IPS DF 4.7 (cell line): ENCODE measurements around the gene SOAT1.

Experiments
- DNase-seq: peaks from one replicate; pipeline ENCODE4 v3.0.0-alpha.2; 2013; ENCODE audit warnings: low spot score; ENCODE audit errors: extremely low read depth

Gene SOAT1

GRCh38 chr1:179303200-179303785 lies 9.7 kb downstream of the SOAT1 start:
- no peak for DNase-seq

GRCh38 chr1:179305450-179305849 lies 11.9 kb downstream of the SOAT1 start:
- DNase-seq = no peak

GRCh38 chr1:179310291-179310690 lies 16.7 kb downstream of the SOAT1 start:
- no peak for DNase-seq

GRCh38 chr1:179310721-179311120 lies 17.1 kb downstream of the SOAT1 start:
- no peak for DNase-seq

GRCh38 chr1:179311149-179311700 lies 17.6 kb downstream of the SOAT1 start:
- no peak for DNase-seq

GRCh38 chr1:179313004-179313403 lies 19.4 kb downstream of the SOAT1 start:
- no peak for DNase-seq

GRCh38 chr1:179314928-179315327 lies 21.3 kb downstream of the SOAT1 start:
- no peak for DNase-seq

- DNase-seq = no peak
Observed at GRCh38 chr1:179318491-179318890, 24.9 kb downstream of the SOAT1 start.

GRCh38 chr1:179321533-179322216 lies 28.1 kb downstream of the SOAT1 start:
- DNase-seq = no peak

- DNase-seq = no peak
Observed at GRCh38 chr1:179322557-179322956, 29.0 kb downstream of the SOAT1 start.

GRCh38 chr1:179323436-179323835 lies 29.8 kb downstream of the SOAT1 start:
- DNase-seq = no peak

- no peak for DNase-seq
Observed at GRCh38 chr1:179325836-179326235, 32.2 kb downstream of the SOAT1 start.

- DNase-seq = no peak
Observed at GRCh38 chr1:179326746-179327145, 33.1 kb downstream of the SOAT1 start.

GRCh38 chr1:179327196-179327595 lies 33.6 kb downstream of the SOAT1 start:
- no peak for DNase-seq

GRCh38 chr1:179327679-179328078 lies 34.1 kb downstream of the SOAT1 start:
- no peak for DNase-seq

GRCh38 chr1:179329862-179330261 lies 36.3 kb downstream of the SOAT1 start:
- no peak for DNase-seq

GRCh38 chr1:179334440-179334839 lies 40.8 kb downstream of the SOAT1 start:
- DNase-seq = no peak

GRCh38 chr1:179337288-179337687 lies 43.7 kb downstream of the SOAT1 start:
- DNase-seq = no peak

GRCh38 chr1:179337942-179338560 lies 44.5 kb downstream of the SOAT1 start:
- DNase-seq = no peak

GRCh38 chr1:179340918-179341317 lies 47.3 kb downstream of the SOAT1 start:
- no peak for DNase-seq

- DNase-seq = no peak
Observed at GRCh38 chr1:179341943-179342547, 48.4 kb downstream of the SOAT1 start.

- DNase-seq = no peak
Observed at GRCh38 chr1:179342740-179343404, 49.3 kb downstream of the SOAT1 start.
